Tibial artery (tissue), 4 donors: ENCODE measurements around the gene ABCA2.

ENCODE experiments used
- DNase-seq, 2 donors: peaks; one replicate each; pipeline ENCODE4 v3.0.0-alpha.2; 2019
- H3K27ac ChIP-seq, 2 donors: fragments of 200-600 bp; sonication (generic) in 1 of 2; 1 replicate in 1 of 2; 2 replicates in 1 of 2; pipeline ENCODE4 v1.5.1; 2018 to 2019; ENCODE audit warnings: mild to moderate bottlenecking in 1 of 2
- H3K27me3 ChIP-seq, 2 donors: fragments of 200-600 bp; sonication (generic) in 1 of 2; one replicate each; pipeline versions ENCODE4 v1.5.1 to v1.6.0; 2016 to 2019
- H3K36me3 ChIP-seq, 3 donors: fragments of 200-600 bp; sonication (generic) in 2 of 3; one replicate each; pipeline ENCODE4 v1.5.1; 2016 to 2019; ENCODE audit warnings: mild to moderate bottlenecking in 2 of 3
- H3K4me1 ChIP-seq, 4 donors: fragments of 200-600 bp; sonication (generic) in 2 of 4; 1 replicate in 3 of 4; 2 replicates in 1 of 4; pipeline ENCODE4 v1.5.1; 2016 to 2019
- H3K4me3 ChIP-seq, 2 donors: fragments of 200-600 bp; sonication (generic) in 1 of 2; 1 replicate in 1 of 2; 2 replicates in 1 of 2; pipeline ENCODE4 v1.5.1; 2018 to 2019; ENCODE audit warnings: mild to moderate bottlenecking in 2 of 2
- H3K9me3 ChIP-seq, 3 donors: fragments of 200-600 bp; sonication (generic) in 1 of 3; one replicate each; pipeline ENCODE4 v1.5.1; 2016 to 2019
- intact Hi-C: fragments of 100-400 bp; cut with DNase I; formaldehyde crosslinking; loops from one replicate; pipeline ENCODE4 v1.15.0; 2023; ENCODE audit warnings: low total_unique reads
- TF ChIP-seq, protein P1 (sequence below), 2 experiments: fragments of 200-600 bp in 1 of 2; fragments of 450-650 bp in 1 of 2; IDR thresholded peaks; one replicate each; pipeline ENCODE4 v1.5.1; 2017 to 2019; ENCODE audit warnings: antibody characterized with exemption in 2 of 2, mild to moderate bottlenecking in 1 of 2, moderate library complexity in 1 of 2

Gene ABCA2

DNA sequence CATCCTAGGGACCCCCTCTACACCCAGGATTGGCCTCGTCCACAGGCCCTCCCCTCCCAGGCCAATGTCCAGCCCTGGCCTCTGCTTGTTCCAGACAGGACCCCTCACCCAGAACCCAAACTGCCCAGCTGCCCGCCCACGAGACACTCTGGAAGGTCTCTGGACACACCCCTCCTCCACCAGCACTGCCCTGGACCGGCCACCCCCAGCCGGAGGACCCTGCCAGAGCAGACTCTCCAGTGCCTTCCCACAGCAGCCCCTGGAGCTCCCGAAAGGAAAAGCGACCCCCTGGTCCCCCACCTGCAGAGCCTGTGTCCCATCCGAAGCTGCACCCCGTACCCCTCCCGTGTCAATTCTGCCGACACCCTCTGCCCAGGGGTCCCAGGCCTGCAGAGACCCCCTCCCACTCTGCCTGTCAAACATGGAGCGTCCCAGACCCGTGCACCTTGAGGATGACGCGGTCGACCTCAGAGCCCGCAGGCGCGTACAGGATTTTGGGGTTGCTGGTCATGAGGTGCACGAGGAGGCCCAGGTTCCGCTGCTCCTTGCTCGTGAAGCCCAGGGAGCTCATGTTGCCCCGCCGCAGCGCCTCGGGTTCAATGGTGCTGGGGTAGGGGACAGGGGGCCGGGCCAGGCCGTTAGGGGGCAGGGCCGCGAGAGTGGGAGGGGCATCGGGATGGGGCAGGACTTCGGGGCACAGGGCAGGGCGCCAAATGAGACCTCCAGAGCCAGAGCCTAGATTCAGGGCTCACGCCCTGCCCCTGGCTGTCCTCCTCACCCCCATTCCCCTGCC lies 8.0 kb downstream of the ABCA2 start:
- H3K27ac ChIP-seq = no peak overlapping the region
- no peak overlapping the region for H3K4me3 ChIP-seq
- no peaks in the 10 kb centered on the region for H3K9me3 ChIP-seq
- H3K27me3 ChIP-seq = no peaks in the 10 kb centered on the region
- TF ChIP-seq, protein P1, sequence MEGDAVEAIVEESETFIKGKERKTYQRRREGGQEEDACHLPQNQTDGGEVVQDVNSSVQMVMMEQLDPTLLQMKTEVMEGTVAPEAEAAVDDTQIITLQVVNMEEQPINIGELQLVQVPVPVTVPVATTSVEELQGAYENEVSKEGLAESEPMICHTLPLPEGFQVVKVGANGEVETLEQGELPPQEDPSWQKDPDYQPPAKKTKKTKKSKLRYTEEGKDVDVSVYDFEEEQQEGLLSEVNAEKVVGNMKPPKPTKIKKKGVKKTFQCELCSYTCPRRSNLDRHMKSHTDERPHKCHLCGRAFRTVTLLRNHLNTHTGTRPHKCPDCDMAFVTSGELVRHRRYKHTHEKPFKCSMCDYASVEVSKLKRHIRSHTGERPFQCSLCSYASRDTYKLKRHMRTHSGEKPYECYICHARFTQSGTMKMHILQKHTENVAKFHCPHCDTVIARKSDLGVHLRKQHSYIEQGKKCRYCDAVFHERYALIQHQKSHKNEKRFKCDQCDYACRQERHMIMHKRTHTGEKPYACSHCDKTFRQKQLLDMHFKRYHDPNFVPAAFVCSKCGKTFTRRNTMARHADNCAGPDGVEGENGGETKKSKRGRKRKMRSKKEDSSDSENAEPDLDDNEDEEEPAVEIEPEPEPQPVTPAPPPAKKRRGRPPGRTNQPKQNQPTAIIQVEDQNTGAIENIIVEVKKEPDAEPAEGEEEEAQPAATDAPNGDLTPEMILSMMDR (IDR thresholded peaks at IDR 0.05) = no peak
- intact Hi-C loops = no loop called here
- no peak for DNase-seq
- H3K4me1 ChIP-seq = no peaks in the 10 kb centered on the region
- peaks cover 22 to 58% (median 31%) of the 10 kb centered on the region in 3 donors for H3K36me3 ChIP-seq

DNA sequence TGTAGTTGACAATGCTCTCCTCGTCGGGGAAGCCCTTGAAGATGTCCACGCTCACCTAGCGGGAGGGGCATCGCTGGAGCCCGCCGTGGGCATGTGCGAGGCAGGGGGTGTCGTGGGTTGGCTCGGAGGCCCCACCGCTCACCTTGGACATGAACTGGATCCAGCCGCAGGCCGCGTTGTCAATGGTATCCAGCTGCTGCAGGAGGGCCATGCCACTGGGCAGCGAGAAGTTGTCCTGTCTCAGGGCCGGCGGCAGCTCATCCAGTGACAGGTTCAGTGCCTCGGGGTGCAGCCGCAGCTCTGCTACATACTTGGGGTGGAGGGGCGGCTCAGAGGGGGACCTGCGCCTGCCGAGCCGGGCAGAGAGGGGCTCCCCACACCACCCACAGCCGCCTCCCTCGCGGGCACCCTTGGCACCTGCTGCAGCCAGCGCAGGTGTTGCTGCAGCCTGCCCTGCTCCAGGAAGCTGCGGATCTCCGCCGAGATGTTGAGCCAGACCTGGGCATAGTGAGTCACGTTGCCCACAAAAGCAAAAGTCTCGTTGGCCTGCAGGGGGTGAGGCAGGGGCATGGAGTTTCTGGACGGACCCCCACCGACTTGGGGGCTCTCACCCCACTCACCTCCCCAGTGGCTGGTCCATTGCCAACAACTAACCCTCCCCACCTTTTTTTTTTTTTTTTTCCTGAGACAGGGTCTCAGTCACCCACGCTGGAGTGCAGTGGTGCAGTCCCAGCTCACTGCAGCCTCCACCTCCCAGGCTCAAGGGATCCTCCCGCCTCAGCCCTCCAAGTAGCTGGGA lies 9.1 kb downstream of the ABCA2 start:
- no peak for DNase-seq
- no peak overlapping the region for H3K27ac ChIP-seq

DNA sequence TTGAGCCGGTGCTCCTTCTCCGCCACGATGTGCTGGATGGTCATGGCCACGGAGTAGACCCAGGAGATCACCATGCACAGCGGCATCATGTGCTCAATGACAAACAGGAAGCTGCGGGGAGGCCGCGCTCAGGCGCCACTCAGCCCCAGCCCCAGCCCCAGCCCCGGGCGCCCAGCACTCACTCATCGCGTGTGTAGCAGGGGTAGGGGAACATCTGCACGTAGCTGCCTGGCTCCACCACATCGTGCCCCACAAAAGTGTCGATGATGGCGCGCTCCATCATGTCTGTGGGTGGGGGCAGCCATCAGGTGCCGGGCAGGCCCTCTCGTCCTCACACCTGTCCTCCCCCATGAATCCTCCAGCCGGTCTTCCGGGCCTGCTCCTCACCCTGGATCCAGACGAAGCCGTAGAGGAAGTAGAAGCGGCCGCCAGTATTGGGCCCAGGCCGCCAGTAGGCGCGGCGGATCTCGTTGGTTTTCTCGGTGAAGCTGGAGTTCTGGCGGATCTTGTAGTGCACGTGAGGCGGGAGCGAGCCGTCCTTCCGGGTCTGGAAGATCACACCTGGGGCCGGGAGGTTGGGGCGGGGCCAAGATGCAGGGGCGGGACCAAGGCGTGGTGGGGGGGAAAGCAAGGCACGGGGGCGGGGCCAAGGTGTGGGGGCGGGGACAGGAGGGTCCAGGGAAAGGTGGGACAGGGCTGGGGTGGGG lies 10.1 kb downstream of the ABCA2 start:
- TF ChIP-seq, protein P1 (IDR thresholded peaks at IDR 0.05) = no peak
- no peak overlapping the region for H3K4me3 ChIP-seq
- intact Hi-C loops = no loop called here
- H3K27me3 ChIP-seq = no peaks in the 10 kb centered on the region
- H3K4me1 ChIP-seq = no peaks in the 10 kb centered on the region
- no peak overlapping the region for H3K27ac ChIP-seq
- H3K9me3 ChIP-seq = no peaks in the 10 kb centered on the region
- no peak for DNase-seq
- H3K36me3 ChIP-seq = peaks cover 25 to 79% (median 53%) of the 10 kb centered on the region in 3 donors

More for the DNA sequence above, 9.1 kb downstream of the ABCA2 start:
- intact Hi-C loops = no loop called here
- Histone ChIP-seq H3K4me1 (no peaks in the 10 kb centered on the region), H3K36me3 (peaks cover 25 to 69% (median 43%) of the 10 kb centered on the region in 3 donors), H3K9me3 (no peaks in the 10 kb centered on the region), H3K4me3 (no peak overlapping the region), H3K27me3 (no peaks in the 10 kb centered on the region)
- TF ChIP-seq, protein P1 (IDR thresholded peaks at IDR 0.05) = no peak

DNA sequence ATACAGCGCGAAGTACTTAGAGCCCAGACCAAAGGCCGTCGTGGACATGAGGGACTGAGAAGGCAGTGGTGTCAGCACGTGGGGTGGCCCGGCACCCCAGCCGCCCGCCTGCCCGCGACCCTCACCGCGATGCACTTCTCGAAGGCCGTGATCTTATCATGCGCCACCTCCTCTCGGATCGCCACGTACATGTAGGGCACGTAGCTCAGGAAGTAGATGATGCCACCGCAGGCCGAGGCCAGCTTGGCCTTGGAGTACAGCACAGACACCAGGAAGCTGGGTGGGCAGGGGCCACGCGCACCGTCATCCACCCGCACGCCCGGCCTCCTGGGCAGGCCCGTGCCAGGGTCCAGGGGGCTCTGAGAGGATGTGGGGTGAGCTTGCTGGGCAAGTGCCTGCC lies 11.0 kb downstream of the ABCA2 start:
- no peak overlapping the region for H3K27ac ChIP-seq
- DNase-seq = no peak
- no peak overlapping the region for H3K4me3 ChIP-seq
- TF ChIP-seq, protein P1 (IDR thresholded peaks at IDR 0.05) = no peak
- no peaks in the 10 kb centered on the region for H3K27me3 ChIP-seq
- H3K4me1 ChIP-seq = no peaks in the 10 kb centered on the region
- no peaks in the 10 kb centered on the region for H3K9me3 ChIP-seq
- intact Hi-C loops = no loop called here
- peaks cover 31 to 88% (median 61%) of the 10 kb centered on the region in 3 donors for H3K36me3 ChIP-seq

DNA sequence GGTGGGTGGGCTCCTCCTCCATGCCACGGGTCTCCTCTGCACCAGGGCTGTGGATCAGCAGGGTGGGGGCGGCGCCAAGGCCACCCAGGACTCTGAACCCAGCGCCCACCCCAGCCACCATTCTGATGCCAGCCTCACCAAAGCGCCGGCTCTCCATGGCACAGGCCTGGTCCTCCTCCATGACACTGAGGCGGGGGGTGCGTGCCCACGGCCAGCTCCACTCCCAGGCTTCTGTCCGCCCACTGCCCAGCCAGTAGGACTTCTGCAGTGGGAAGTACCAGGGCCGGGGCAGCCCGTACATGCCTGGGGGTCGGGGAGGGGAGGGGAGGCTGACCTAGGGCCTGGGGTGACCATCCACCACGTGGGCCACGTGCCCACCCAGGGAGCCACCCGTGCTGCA lies 11.6 kb downstream of the ABCA2 start:
- DNase-seq = no peak
- intact Hi-C loops = no loop called here
- no peak overlapping the region for H3K27ac ChIP-seq
- TF ChIP-seq, protein P1 (IDR thresholded peaks at IDR 0.05) = no peak
- H3K27me3 ChIP-seq = no peaks in the 10 kb centered on the region
- peaks cover 31 to 93% (median 68%) of the 10 kb centered on the region in 3 donors for H3K36me3 ChIP-seq
- no peak overlapping the region for H3K4me3 ChIP-seq
- H3K9me3 ChIP-seq = no peaks in the 10 kb centered on the region
- H3K4me1 ChIP-seq = no peaks in the 10 kb centered on the region
